Loucy (cell line): ENCODE results near the gene GPC3.

Experiments used
- H2AFZ ChIP-seq: fragments of 200-600 bp; sonication (generic); 2 replicates; pipeline ENCODE4 v1.6.0; 2016; ENCODE audit warnings: antibody characterized with exemption, mild to moderate bottlenecking, low read length, moderate library complexity
- H3F3A ChIP-seq: fragments of 200-600 bp; 2 replicates; pipeline ENCODE4 v1.6.0; 2016; ENCODE audit warnings: antibody characterized with exemption, low read depth, mild to moderate bottlenecking
- H3K27me3 ChIP-seq: fragments of 200-600 bp; sonication (generic); 2 replicates; pipeline ENCODE4 v1.6.1; 2014; ENCODE audit warnings: low read length, mild to moderate bottlenecking; ENCODE audit not compliant: insufficient read depth, poor library complexity, severe bottlenecking
- H3K36me3 ChIP-seq: fragments of 200-600 bp; sonication (generic); 2 replicates; pipeline ENCODE4 v1.6.1; 2016; ENCODE audit warnings: low read length; ENCODE audit not compliant: insufficient read depth
- H3K4me1 ChIP-seq: fragments of 200-600 bp; sonication (generic); 2 replicates; pipeline ENCODE4 v1.5.1; 2014; ENCODE audit warnings: low read length, mild to moderate bottlenecking; ENCODE audit not compliant: insufficient read depth, poor library complexity, severe bottlenecking
- H3K4me2 ChIP-seq: fragments of 200-600 bp; sonication (generic); 2 replicates; pipeline ENCODE4 v1.6.0; 2014; ENCODE audit warnings: antibody characterized with exemption, low read length, low read depth, mild to moderate bottlenecking; ENCODE audit not compliant: poor library complexity, severe bottlenecking
- H3K4me3 ChIP-seq: fragments of 200-600 bp; sonication (generic); 2 replicates; pipeline ENCODE4 v1.5.1; 2014; ENCODE audit warnings: low read length, mild to moderate bottlenecking, mixed read lengths; ENCODE audit not compliant: poor library complexity, severe bottlenecking
- H3K79me2 ChIP-seq: fragments of 200-600 bp; sonication (generic); 2 replicates; pipeline ENCODE4 v1.6.1; 2014; ENCODE audit warnings: low read length; ENCODE audit not compliant: insufficient read depth
- H3K9ac ChIP-seq: fragments of 200-600 bp; sonication (generic); 2 replicates; pipeline ENCODE4 v1.6.0; 2014; ENCODE audit warnings: mild to moderate bottlenecking, low read depth, low read length, moderate library complexity; ENCODE audit not compliant: poor library complexity, severe bottlenecking
- H3K9me2 ChIP-seq: fragments of 200-600 bp; sonication (generic); replicated peaks from 2 replicates; pipeline ENCODE4 v1.6.1; 2016; ENCODE audit warnings: low read depth, low read length, mixed read lengths
- H3K9me3 ChIP-seq: fragments of 200-600 bp; sonication (generic); 2 replicates; pipeline ENCODE4 v1.6.1; 2014; ENCODE audit warnings: mild to moderate bottlenecking, antibody characterized with exemption, low read length, low read depth; ENCODE audit not compliant: insufficient read depth
- H4K20me1 ChIP-seq: fragments of 200-600 bp; sonication (generic); 2 replicates; pipeline ENCODE4 v1.6.0; 2014; ENCODE audit warnings: antibody characterized with exemption, low read length, mild to moderate bottlenecking; ENCODE audit not compliant: insufficient read depth, poor library complexity, severe bottlenecking
- EZH2phosphoT487 ChIP-seq: fragments of 200-600 bp; IDR thresholded peaks from 2 replicates; pipeline ENCODE4 v1.6.1; 2018; ENCODE audit warnings: antibody characterized with exemption, mild to moderate bottlenecking, moderate library complexity, borderline replicate concordance
- TF ChIP-seq, protein P1 (sequence below): fragments of 200-600 bp; sonication (generic); conservative IDR thresholded peaks from 2 replicates; pipeline ENCODE4 v1.5.1; 2014; ENCODE audit warnings: mild to moderate bottlenecking, antibody characterized with exemption, low read length

Gene GPC3

DNA sequence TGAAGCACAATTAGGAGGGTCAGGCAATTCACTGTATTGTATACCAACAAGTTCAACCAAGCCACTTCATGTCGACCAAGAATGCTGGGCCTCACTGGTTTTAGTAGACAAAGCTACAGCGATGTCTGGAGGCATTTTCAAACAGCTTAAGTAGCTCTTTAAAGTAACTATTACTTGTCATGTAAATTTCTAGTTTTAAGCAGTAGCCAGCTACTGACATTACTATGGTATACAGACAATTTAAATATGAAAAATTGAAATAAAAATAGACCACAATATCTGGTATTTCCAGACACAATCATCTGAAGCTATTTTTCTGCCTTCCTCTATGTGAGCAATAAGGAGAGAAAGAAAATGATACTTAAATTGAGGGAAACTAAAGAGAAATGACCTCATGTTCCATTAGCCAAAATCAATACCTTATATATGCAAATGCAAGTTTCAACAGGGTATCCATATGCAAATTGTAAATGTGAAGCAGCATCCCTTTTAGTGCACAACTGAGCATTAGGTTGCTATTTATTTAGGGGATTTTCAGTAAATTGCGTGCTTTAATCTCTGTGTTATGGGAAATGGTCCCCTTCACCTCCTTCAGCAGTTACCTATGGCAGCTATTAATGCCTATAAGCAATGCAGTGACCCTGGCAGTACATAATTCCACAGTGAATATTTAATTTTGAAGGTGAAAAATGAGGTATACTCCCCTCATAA lies 119.5 kb downstream of the GPC3 start:
- Histone ChIP-seq H4K20me1 (no peaks in the 10 kb centered on the region), H3K4me1 (no peaks in the 10 kb centered on the region), H3K79me2 (no peaks in the 10 kb centered on the region), H3K4me3 (no peak overlapping the region), H3K27me3 (no peaks in the 10 kb centered on the region), H3K9me2 (no peaks in the 10 kb centered on the region), H3K9me3 (no peaks in the 10 kb centered on the region), H3K36me3 (no peaks in the 10 kb centered on the region), H3K4me2 (no peak overlapping the region), H3F3A (no peaks in the 10 kb centered on the region), H3K9ac (no peak overlapping the region), H2AFZ (no peak overlapping the region)
- TF ChIP-seq, protein P1, sequence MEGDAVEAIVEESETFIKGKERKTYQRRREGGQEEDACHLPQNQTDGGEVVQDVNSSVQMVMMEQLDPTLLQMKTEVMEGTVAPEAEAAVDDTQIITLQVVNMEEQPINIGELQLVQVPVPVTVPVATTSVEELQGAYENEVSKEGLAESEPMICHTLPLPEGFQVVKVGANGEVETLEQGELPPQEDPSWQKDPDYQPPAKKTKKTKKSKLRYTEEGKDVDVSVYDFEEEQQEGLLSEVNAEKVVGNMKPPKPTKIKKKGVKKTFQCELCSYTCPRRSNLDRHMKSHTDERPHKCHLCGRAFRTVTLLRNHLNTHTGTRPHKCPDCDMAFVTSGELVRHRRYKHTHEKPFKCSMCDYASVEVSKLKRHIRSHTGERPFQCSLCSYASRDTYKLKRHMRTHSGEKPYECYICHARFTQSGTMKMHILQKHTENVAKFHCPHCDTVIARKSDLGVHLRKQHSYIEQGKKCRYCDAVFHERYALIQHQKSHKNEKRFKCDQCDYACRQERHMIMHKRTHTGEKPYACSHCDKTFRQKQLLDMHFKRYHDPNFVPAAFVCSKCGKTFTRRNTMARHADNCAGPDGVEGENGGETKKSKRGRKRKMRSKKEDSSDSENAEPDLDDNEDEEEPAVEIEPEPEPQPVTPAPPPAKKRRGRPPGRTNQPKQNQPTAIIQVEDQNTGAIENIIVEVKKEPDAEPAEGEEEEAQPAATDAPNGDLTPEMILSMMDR = no peak
- no peak for TF ChIP-seq EZH2phosphoT487

DNA sequence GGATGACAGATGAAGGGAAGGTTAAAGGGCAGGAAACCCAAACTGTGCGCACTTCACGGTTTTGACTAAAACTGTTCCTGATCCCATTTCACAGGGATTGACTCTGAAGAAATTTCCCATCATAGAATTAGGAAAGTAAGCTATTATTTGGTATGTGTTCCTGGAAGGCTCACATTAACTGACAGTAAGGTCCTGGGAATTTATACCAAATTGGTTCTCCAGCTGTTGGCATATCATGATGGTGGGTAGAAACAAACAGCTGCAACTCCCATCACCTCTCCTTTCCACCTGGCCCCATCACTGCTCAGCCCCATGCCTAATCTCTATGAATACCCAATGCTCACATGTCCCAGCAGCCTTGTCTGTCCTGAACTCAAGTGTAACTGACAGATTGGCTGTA lies 121.2 kb downstream of the GPC3 start:
- Histone ChIP-seq H3K36me3 (no peaks in the 10 kb centered on the region), H3K79me2 (no peaks in the 10 kb centered on the region), H3K27me3 (no peaks in the 10 kb centered on the region), H4K20me1 (no peaks in the 10 kb centered on the region), H3K9me2 (no peaks in the 10 kb centered on the region), H3K4me3 (no peak overlapping the region), H3K9ac (no peak overlapping the region), H3F3A (no peaks in the 10 kb centered on the region), H3K9me3 (no peaks in the 10 kb centered on the region), H2AFZ (no peak overlapping the region), H3K4me2 (no peak overlapping the region), H3K4me1 (no peaks in the 10 kb centered on the region)
- TF ChIP-seq, protein P1 = no peak
- no peak for TF ChIP-seq EZH2phosphoT487

DNA sequence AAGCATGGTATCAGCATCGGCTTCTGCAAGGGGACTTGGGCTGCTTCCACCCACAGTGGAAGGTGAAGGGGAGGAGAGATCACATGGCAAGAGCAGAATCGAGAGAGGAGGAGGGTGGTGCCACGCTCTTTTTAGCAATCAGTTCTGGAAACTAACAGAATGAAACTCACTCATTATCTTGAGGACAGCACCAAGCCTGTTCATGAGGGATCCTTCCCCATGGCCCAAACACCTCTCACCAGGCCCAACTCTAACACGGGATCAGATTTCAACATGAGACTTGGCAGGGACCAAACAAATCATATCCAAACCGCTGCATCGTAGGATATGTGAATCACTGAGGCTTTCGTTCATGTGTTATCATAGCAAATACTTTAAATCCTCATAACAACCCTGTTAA lies 125.5 kb downstream of the GPC3 start:
- Histone ChIP-seq H3K36me3 (no peaks in the 10 kb centered on the region), H2AFZ (no peak overlapping the region), H4K20me1 (no peaks in the 10 kb centered on the region), H3K9ac (no peak overlapping the region), H3K9me2 (no peaks in the 10 kb centered on the region), H3K9me3 (no peaks in the 10 kb centered on the region), H3K4me1 (no peaks in the 10 kb centered on the region), H3K4me2 (no peak overlapping the region), H3K27me3 (no peaks in the 10 kb centered on the region), H3K4me3 (no peak overlapping the region), H3F3A (no peaks in the 10 kb centered on the region), H3K79me2 (no peaks in the 10 kb centered on the region)
- no peak for TF ChIP-seq EZH2phosphoT487
- TF ChIP-seq, protein P1 = no peak
